ENCODE data around the gene GALNT17. TPM values are rescaled to one million over a fixed set of nuclear protein-coding genes. Genes with fewer than 3 reads are reported as not detected.

GALNT17 gene
- total RNA-seq, 1 experiment from 2014 or later: not detected

GRCh38 chr7:71145906-71146901, 14.3 kb downstream of the GALNT17 start:
- ChIA-PET POLR2A (no interaction called here), CTCF (no interaction called here)
- no peaks in the 10 kb centered on the region for H3K36me3 ChIP-seq (ENCODE audit: control insufficient read depth, insufficient read depth, low read length)
- no peaks in the 10 kb centered on the region for H3K27me3 ChIP-seq (ENCODE audit: control insufficient read depth, insufficient read depth, low read length)
- intact Hi-C loops (cut with micrococcal nuclease; ENCODE audit: unreplicated experiment) (no loop called here), in situ Hi-C loops (cut with HindIII; ENCODE audit: low pct_unique_long_range_greater_than_20kb, low sequenced_read_pairs) (no loop called here)
- no TSS peak for BruUV-seq (replicated peaks)
- no peaks in the 10 kb centered on the region for H3K4me1 ChIP-seq (ENCODE audit: control insufficient read depth, insufficient read depth, low read length)
- TF ChIP-seq POLR2AphosphoS5 (IDR thresholded peaks at IDR 0.05; ENCODE audit: low read depth, low read length): no peak
- no peak for TF ChIP-seq SIN3A (IDR thresholded peaks at IDR 0.05; ENCODE audit: borderline replicate concordance, insufficient read depth, low read depth, low read length)
- no peak for TF ChIP-seq TCF7L2 (IDR thresholded peaks at IDR 0.05; ENCODE audit: low read depth, low read length)
- no peak for TF ChIP-seq CTCF (IDR thresholded peaks at IDR 0.05)
- no peak for TF ChIP-seq REST (IDR thresholded peaks at IDR 0.05; ENCODE audit: insufficient read depth in 1 of 2, low read depth in 2 of 2, low read length in 1 of 2)
- DNase-seq (ENCODE audit: low read depth, low spot score): no peak
- ATAC-seq: no peak
- no peaks in the 10 kb centered on the region for H3K9me3 ChIP-seq (ENCODE audit: control insufficient read depth, insufficient read depth, low read depth, low read length)
- H3K4me3 ChIP-seq (ENCODE audit: low read depth in 2 of 2, low read length in 2 of 2): no peak overlapping the region
- no peak overlapping the region for H3K27ac ChIP-seq (ENCODE audit: low read length)

GRCh38 chr7:71148098-71148497, 16.2 kb downstream of the GALNT17 start:
- H3K27me3 ChIP-seq (ENCODE audit: control insufficient read depth, insufficient read depth, low read length): no peaks in the 10 kb centered on the region
- H3K4me1 ChIP-seq (ENCODE audit: control insufficient read depth, insufficient read depth, low read length): no peaks in the 10 kb centered on the region
- no TSS peak for BruUV-seq (replicated peaks)
- in situ Hi-C loops (cut with HindIII; ENCODE audit: low pct_unique_long_range_greater_than_20kb, low sequenced_read_pairs) (no loop called here), intact Hi-C loops (cut with micrococcal nuclease; ENCODE audit: unreplicated experiment) (no loop called here)
- ChIA-PET POLR2A (no interaction called here), CTCF (no interaction called here)
- ATAC-seq: no peak
- TF ChIP-seq CTCF (IDR thresholded peaks at IDR 0.05) (no peak), REST (IDR thresholded peaks at IDR 0.05; ENCODE audit: insufficient read depth in 1 of 2, low read depth in 2 of 2, low read length in 1 of 2) (no peak), TCF7L2 (IDR thresholded peaks at IDR 0.05; ENCODE audit: low read depth, low read length) (no peak), POLR2AphosphoS5 (IDR thresholded peaks at IDR 0.05; ENCODE audit: low read depth, low read length) (no peak), SIN3A (IDR thresholded peaks at IDR 0.05; ENCODE audit: borderline replicate concordance, insufficient read depth, low read depth, low read length) (no peak)
- H3K36me3 ChIP-seq (ENCODE audit: control insufficient read depth, insufficient read depth, low read length): no peaks in the 10 kb centered on the region
- H3K4me3 ChIP-seq (ENCODE audit: low read depth in 2 of 2, low read length in 2 of 2): no peak overlapping the region
- H3K27ac ChIP-seq (ENCODE audit: low read length): no peak overlapping the region
- H3K9me3 ChIP-seq (ENCODE audit: control insufficient read depth, insufficient read depth, low read depth, low read length): no peaks in the 10 kb centered on the region
- no peak for DNase-seq (ENCODE audit: low read depth, low spot score)
